Measurements from ENCODE around the gene SCGN. TPM values are rescaled to one million over a fixed set of nuclear protein-coding genes. Genes with fewer than 3 reads are reported as not detected.

The SCGN gene
- total RNA-seq, 1 experiment from 2014 or later, result not detected

- Histone ChIP-seq H3K27me3 (ENCODE audit: control insufficient read depth, insufficient read depth, low read length) (0 out of 2 replicates have a peak, but pooled peaks cover 2% of the 10 kb centered on the region), H3K4me1 (ENCODE audit: control insufficient read depth, insufficient read depth, low read length) (no peaks in the 10 kb centered on the region), H3K4me3 (ENCODE audit: low read depth in 2 of 2, low read length in 2 of 2) (no peak overlapping the region), H3K9me3 (ENCODE audit: control insufficient read depth, insufficient read depth, low read depth, low read length) (no peaks in the 10 kb centered on the region), H3K27ac (ENCODE audit: low read length) (no peak overlapping the region), H3K36me3 (ENCODE audit: control insufficient read depth, insufficient read depth, low read length) (no peaks in the 10 kb centered on the region)
- no peak for ATAC-seq
- intact Hi-C loops (cut with micrococcal nuclease; ENCODE audit: unreplicated experiment) (no loop called here), in situ Hi-C loops (cut with HindIII; ENCODE audit: low pct_unique_long_range_greater_than_20kb, low sequenced_read_pairs) (no loop called here)
- no peak for DNase-seq (ENCODE audit: low read depth, low spot score)
- POLR2A ChIA-PET, result no interaction called here
- no TSS peak for BruUV-seq (replicated peaks)
- TF ChIP-seq SIN3A (IDR thresholded peaks at IDR 0.05; ENCODE audit: borderline replicate concordance, insufficient read depth, low read depth, low read length) (no peak), REST (IDR thresholded peaks at IDR 0.05; ENCODE audit: insufficient read depth in 1 of 2, low read depth in 2 of 2, low read length in 1 of 2) (no peak), POLR2AphosphoS5 (IDR thresholded peaks at IDR 0.05; ENCODE audit: low read depth, low read length) (no peak), TCF7L2 (IDR thresholded peaks at IDR 0.05; ENCODE audit: low read depth, low read length) (no peak), CTCF (IDR thresholded peaks at IDR 0.05) (no peak)
- CTCF ChIA-PET, result no interaction called here
These were observed 78.9 kb downstream of the SCGN start for GRCh38 chr6:25730907-25731306.

GRCh38 chr6:25731721-25732120 is 79.7 kb downstream of the SCGN start:
- BruUV-seq (replicated peaks), result no TSS peak
- no peak overlapping the region for H3K4me3 ChIP-seq (ENCODE audit: low read depth in 2 of 2, low read length in 2 of 2)
- in situ Hi-C loops (cut with HindIII; ENCODE audit: low pct_unique_long_range_greater_than_20kb, low sequenced_read_pairs), result no loop called here
- POLR2A ChIA-PET, result no interaction called here
- intact Hi-C loops (cut with micrococcal nuclease; ENCODE audit: unreplicated experiment), result no loop called here
- ATAC-seq, result no peak
- TF ChIP-seq POLR2AphosphoS5 (IDR thresholded peaks at IDR 0.05; ENCODE audit: low read depth, low read length) (no peak), REST (IDR thresholded peaks at IDR 0.05; ENCODE audit: insufficient read depth in 1 of 2, low read depth in 2 of 2, low read length in 1 of 2) (no peak), SIN3A (IDR thresholded peaks at IDR 0.05; ENCODE audit: borderline replicate concordance, insufficient read depth, low read depth, low read length) (no peak), TCF7L2 (IDR thresholded peaks at IDR 0.05; ENCODE audit: low read depth, low read length) (no peak), CTCF (IDR thresholded peaks at IDR 0.05) (no peak)
- no peaks in the 10 kb centered on the region for H3K9me3 ChIP-seq (ENCODE audit: control insufficient read depth, insufficient read depth, low read depth, low read length)
- H3K36me3 ChIP-seq (ENCODE audit: control insufficient read depth, insufficient read depth, low read length), result no peaks in the 10 kb centered on the region
- CTCF ChIA-PET, result no interaction called here
- H3K27ac ChIP-seq (ENCODE audit: low read length), result no peak overlapping the region
- H3K27me3 ChIP-seq (ENCODE audit: control insufficient read depth, insufficient read depth, low read length), result 0 out of 2 replicates have a peak, but pooled peaks cover 2% of the 10 kb centered on the region
- no peak for DNase-seq (ENCODE audit: low read depth, low spot score)
- H3K4me1 ChIP-seq (ENCODE audit: control insufficient read depth, insufficient read depth, low read length), result no peaks in the 10 kb centered on the region
